Embryonic facial prominence (tissue), 1 donor: Measurements from ENCODE around the gene ITPKB.
"Not testable (repeated sequence)": the region's sequence is repeated elsewhere in the genome, so short reads cannot be mapped to it uniquely, and the experiment has no call there.

ENCODE experiments used
- DNase-seq: peaks from one replicate; pipeline ENCODE4 v3.0.0-alpha.2; 2016; ENCODE audit errors: extremely low spot score

ITPKB gene

DNA sequence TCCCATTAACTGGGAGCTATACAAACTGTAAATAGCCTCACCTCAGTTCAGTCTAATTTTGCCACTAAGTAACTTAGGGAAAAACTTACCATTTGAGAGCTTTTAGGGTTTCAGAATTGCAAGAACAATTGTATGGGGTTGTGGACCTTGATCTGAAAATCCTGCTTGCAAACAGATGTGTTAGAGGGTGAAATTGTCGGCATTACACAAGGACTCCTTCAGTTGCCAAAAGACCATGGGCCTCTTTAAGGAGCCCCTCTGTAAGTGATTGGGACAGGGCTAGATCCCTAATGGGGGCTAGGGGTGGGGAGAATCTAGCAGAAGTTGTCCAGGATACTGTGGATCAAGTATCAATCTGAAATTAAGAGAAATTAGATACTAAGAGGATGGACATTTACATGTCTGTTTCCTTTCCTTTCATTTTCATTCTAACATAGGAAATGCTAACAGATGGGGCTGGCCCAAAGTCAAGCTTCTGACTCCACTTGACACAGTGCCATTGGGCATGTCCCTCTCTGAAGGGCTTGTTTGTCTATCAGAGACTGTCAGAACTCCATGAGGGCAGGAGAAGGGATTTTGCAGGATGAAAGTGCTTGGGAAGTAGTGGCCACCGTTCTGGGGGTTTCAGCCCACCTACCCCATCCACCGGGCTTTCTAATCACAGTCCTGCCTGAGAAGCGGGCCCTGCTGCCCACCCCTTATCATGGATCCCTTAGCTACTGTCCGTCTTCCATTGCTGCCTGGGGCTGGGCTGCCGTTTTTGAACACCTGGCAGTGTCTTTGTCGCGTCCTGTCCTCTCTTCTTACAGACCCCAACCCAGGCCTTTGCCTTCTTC, 135.8 kb downstream of the ITPKB start:
- DNase-seq = no peak

DNA sequence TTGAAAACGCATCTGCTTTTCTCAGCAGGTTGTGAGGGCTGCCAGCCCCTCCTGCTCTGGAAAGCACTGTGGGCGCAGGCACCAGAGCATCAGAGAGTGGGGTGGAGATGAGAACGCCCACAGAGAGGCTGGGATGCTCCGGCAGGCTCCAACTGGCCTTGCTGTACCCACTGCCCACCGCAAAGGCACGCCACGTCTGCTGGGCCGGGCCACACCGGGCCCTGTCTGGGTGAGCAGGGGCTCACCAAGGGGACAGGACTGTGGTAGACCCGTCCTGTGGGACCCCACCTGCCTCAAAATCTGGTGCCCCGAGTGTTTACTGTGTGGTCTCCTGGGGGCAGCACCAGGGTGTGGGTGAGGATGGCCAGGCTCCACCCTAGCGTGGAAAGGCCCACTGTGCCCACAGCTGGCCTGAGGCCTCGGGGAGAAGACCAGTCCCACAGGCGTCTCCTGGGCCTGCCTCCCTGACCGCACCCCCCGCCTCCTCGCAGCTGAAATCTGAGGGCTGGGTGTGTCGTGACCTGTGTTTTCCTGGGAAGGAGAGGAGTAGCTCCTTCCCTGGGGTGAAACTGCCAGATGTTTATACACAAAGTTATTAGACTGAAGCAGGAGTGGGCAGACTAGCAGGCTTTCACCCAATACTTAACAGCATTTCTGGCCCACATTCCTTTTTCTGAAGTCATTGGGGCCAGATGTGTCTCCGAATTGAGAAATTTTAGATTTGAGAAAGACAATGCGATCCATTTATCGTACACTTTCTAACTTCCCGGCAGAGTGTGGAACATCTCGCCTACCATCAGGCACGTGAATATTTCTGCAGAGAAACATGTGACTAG, 136.7 kb downstream of the ITPKB start:
- DNase-seq = peak; percentile 49

DNA sequence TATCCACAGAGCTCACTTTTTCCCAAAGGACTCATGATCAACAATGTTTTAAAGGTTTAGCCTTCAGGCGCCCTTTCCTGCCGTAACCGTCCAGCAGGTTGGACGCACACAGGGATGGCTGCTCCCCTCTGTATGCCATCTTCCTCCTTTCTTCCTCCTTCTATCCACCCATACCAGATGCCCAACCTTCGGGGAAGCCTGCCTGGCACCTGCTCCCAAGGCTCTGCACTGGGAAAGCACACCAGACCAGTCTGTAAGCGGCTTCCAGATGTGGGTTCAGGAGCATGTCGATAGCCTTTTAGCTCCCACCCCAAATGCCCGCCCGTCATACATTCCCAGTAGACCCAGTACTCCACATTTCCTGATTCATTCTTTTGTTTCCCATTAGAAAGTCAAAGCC, 137.6 kb downstream of the ITPKB start:
- DNase-seq = no peak

- no peak for DNase-seq
These were observed 138.8 kb downstream of the ITPKB start for GRCh38 chr1:226600254-226600653.

GRCh38 chr1:226599636-226600238, 139.3 kb downstream of the ITPKB start:
- no peak for DNase-seq

GRCh38 chr1:226598955-226599354, 140.1 kb downstream of the ITPKB start:
- not testable (repeated sequence) for DNase-seq

DNA sequence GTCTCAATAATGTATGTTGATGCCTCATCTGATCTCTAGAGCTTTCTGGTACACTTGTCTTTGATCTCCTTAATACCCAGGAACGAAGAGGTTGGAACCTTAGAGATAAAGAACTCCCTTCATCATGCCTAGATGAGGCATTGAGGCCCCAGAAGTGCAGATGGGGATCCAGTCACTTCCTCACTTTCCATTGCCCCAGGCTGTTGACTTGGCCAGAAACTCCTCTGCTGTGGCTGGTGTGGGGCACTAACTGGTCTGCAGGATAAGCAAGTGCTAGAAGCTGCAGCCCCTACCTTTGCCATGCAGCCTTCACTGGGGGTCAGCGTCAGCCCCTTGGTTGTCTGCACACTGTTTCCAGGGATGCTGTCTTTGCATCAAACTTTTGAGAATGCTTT, 140.6 kb downstream of the ITPKB start:
- no peak for DNase-seq

- DNase-seq = no peak
These were observed 141.2 kb downstream of the ITPKB start for GRCh38 chr1:226597616-226598454.

GRCh38 chr1:226596531-226597165, 142.4 kb downstream of the ITPKB start:
- no peak for DNase-seq

DNA sequence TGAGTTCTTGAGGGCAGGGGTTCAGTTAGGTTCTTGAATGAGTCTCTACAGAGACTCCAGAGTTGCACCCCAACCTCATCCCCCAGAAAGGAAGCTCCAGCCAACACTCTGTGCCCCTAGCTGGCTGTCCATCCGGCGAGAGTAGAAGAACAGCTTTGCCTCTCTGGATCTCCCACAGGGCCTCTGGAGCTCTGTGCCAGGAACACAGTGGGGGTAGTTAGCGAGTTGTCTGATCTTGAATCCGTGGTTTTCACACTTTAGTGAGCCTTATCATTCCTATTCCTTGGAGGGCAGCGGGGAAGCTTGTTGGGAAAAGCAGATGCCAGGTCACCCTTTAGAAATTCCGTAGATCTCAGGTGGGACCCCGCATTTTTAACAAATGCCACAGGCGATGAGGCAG, 145.5 kb downstream of the ITPKB start:
- DNase-seq = no peak

- no peak for DNase-seq
These were observed 148.5 kb downstream of the ITPKB start for GRCh38 chr1:226590614-226591013.

DNA sequence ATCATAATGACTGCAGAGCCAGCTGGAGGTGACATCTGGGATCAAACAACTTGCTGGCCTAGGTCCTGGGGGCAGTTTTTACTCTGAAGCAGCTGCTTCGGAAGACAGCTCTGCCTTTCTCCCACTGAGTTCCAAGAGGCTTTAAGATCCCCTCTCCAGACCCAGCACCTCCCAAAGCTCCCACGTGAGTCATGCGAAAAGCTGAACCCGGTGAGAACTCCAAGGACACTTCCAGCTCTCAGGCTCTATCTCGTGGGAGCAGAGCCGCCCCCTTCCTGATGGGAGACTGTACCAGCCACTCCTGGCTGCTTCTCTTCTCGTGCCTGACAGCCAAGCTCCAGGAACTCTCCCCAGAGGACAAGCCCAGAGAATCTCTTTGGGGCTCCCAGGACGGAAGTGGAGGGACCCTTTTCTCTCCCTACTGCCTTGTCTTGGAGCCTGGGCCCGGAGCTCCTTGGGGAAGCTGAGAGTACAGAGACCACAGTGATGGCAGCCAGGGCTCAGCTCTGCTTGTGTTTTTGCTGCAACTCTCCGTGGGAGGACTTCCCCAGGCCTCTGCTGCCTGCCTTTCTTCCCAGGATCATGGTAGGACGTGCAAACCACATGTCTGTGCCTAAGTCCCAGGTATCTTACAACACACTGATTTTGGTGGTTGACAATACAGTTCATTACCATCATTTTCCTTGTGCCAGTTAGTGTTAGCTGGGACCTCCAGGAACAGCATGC, 149.9 kb downstream of the ITPKB start:
- no peak for DNase-seq

DNA sequence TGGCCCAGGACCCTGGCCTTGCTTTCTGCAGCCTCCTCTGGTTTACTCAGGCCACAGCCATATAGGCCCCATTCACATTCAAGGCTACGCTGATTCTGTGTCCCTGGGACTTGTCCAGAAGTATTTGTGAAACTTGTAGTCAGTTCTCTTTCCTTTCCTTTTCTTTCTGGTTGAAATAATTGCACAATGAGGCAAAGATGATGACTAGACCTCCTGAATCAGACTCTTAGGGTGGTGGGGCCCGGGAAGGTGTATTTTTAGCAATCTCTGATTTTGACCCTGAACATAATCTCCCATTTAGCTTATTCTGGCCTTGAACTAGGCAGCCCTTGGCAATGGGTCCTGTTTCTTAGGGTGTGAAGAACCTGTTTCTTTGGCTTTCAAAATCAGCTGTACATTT, 150.6 kb downstream of the ITPKB start:
- no peak for DNase-seq

- DNase-seq = no peak
These were observed 152.2 kb downstream of the ITPKB start for GRCh38 chr1:226586650-226587422.

DNA sequence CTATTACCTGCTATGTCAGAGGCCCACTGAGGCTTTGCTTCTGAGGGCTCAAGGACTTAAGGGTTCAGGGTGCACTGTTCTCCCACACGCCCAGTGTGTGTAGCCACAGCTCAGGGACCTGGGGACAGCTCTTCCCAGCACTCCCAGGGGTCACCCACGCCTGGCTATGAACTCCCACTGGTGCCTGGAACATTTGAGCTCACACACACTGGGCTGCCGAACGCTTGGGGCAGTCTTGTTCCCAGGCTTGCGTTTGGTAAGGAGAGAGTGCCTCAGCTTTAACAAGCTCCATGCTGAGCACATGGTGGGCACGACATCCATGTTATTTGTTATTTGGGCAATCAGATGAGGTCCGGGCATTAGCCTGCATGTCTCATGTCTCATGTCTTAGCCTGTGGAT, 153.0 kb downstream of the ITPKB start:
- DNase-seq = no peak

GRCh38 chr1:226584164-226584563, 154.9 kb downstream of the ITPKB start:
- no peak for DNase-seq

DNA sequence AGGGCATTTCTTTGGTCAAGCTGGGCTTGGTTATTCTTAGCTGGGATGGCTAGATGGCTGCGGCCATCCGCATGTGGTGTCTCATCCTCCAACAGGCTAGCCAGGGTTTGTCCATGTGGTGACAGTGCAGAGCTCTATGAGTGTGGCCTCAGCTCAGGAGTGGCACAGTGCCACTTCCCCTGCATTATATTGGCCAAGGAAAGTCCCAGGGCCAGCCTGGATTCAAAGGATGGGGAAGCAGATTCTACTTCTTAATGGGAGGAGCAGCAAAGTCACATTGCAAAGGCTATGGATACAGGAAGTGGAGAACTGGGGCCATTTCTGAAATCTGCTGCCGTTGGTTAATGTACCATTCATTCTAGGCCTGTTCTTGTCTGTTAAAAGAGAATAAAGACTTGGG, 156.1 kb downstream of the ITPKB start:
- no peak for DNase-seq
